K562 (cell line): Measurements from ENCODE around the gene TSPAN18. TPM values are rescaled to one million over a fixed set of nuclear protein-coding genes. Genes with fewer than 3 reads are reported as not detected.
A peak's percentile ranks its signal among the peaks of the same experiment; 100 is the strongest.

ENCODE experiments used
- ELF4 ChIP-seq: fragments of 450-650 bp; formaldehyde crosslinking; IDR thresholded peaks from 2 replicates; pipeline ENCODE4 v1.4.0; 2022; ENCODE audit warnings: missing genetic modification characterization
- ILF3 ChIP-seq: fragments of 450-650 bp; IDR thresholded peaks from 2 replicates; pipeline ENCODE4 v1.6.1; 2018; ENCODE audit warnings: antibody characterized with exemption, mild to moderate bottlenecking, moderate library complexity, borderline replicate concordance
- ILK ChIP-seq: fragments of 450-650 bp; IDR thresholded peaks from 2 replicates; pipeline ENCODE4 v1.6.1; 2016; ENCODE audit warnings: missing genetic modification characterization, low read depth, mild to moderate bottlenecking, missing compliant biosample characterization, moderate library complexity, borderline replicate concordance
- MLX ChIP-seq, 2 experiments: fragments of 450-650 bp in 1 of 2; sonication (generic) in 1 of 2; formaldehyde crosslinking; conservative IDR thresholded peaks; 2 replicates each; pipeline versions ENCODE4 v1.4.0 to v1.8.1; 2020 to 2022; ENCODE audit warnings: mild to moderate bottlenecking in 1 of 2, missing genetic modification reagents in 1 of 2
- NCOA1 ChIP-seq: fragments of 450-650 bp; IDR thresholded peaks from 2 replicates; pipeline ENCODE4 v1.6.1; 2016; ENCODE audit warnings: low read depth
- PHB2 ChIP-seq: fragments of 450-650 bp; IDR thresholded peaks from 2 replicates; pipeline ENCODE4 v1.6.1; 2017; ENCODE audit warnings: low read depth
- PHF21A ChIP-seq: fragments of 450-650 bp; IDR thresholded peaks from 2 replicates; pipeline ENCODE4 v1.6.1; 2017; ENCODE audit warnings: low read depth, borderline replicate concordance
- POLR2G ChIP-seq: fragments of 200-400 bp; formaldehyde crosslinking; IDR thresholded peaks from 2 replicates; pipeline ENCODE4 v1.6.1; 2017; ENCODE audit warnings: low read depth, mild to moderate bottlenecking, antibody characterized with exemption, low read length, moderate library complexity
- RBBP5 ChIP-seq: fragments of 200-600 bp; sonication (generic); IDR thresholded peaks from 2 replicates; pipeline ENCODE4 v1.6.1; 2012; ENCODE audit warnings: borderline replicate concordance, mild to moderate bottlenecking, low read length, control low read depth, inconsistent platforms; ENCODE audit not compliant: insufficient read depth, poor library complexity, severe bottlenecking
- XRCC3 ChIP-seq: fragments of 450-650 bp; IDR thresholded peaks from 2 replicates; pipeline ENCODE4 v1.6.1; 2017; ENCODE audit warnings: mild to moderate bottlenecking, moderate library complexity
- ZBTB43 ChIP-seq: sonication (generic); formaldehyde crosslinking; IDR thresholded peaks from 2 replicates; pipeline ENCODE4 v1.8.0; 2023; ENCODE audit warnings: mild to moderate bottlenecking, missing genetic modification reagents
- ZBTB8A ChIP-seq: fragments of 450-650 bp; IDR thresholded peaks from 2 replicates; pipeline ENCODE4 v1.6.1; 2018; ENCODE audit warnings: mild to moderate bottlenecking, moderate library complexity; ENCODE audit not compliant: partially characterized antibody
- ZC3H4 ChIP-seq: sonication (generic); formaldehyde crosslinking; IDR thresholded peaks from 2 replicates; pipeline ENCODE4 v1.9.0; 2021; ENCODE audit warnings: missing genetic modification reagents, borderline replicate concordance
- ZNF586 ChIP-seq: fragments of 450-650 bp; formaldehyde crosslinking; conservative IDR thresholded peaks from 2 replicates; pipeline ENCODE4 v1.4.0; 2020; ENCODE audit warnings: mild to moderate bottlenecking, moderate library complexity
- ZNF778 ChIP-seq: fragments of 450-650 bp; formaldehyde crosslinking; IDR thresholded peaks from 2 replicates; pipeline ENCODE4 v1.4.0; 2020; ENCODE audit warnings: mild to moderate bottlenecking, moderate library complexity
- polyA plus RNA-seq, 8 experiments: library from polyadenylated mRNA; depleted of rRNA in 4 of 8; stranded (reverse) in 5 of 8; unstranded in 3 of 8; fragments of >200 nt; fragmentation: Nextera tagmentation in 2 of 8; fragmentation: Illumina TruSeq in 1 of 8; extraction: Ambion mirVana in 2 of 8; extraction: Trizol in 1 of 8; gene quantifications; 2 replicates each; pipeline versions ENCODE4 v1.2.1 to v1.2.3, GENCODE V29; 2011 to 2014; ENCODE audit warnings: inconsistent platforms in 1 of 8, missing spikeins in 1 of 8
- total RNA-seq, 7 experiments: library from RNA; depleted of rRNA in 6 of 7; stranded (reverse); fragments of >200 nt in 6 of 7; fragmentation: Illumina TruSeq in 2 of 7; extraction: Trizol in 2 of 7; gene quantifications; 2 replicates each; pipeline versions ENCODE4 v1.2.1 to v1.2.3, GENCODE V29; 2011 to 2021; ENCODE audit warnings: low replicate concordance in 1 of 7
- TF ChIP-seq, protein P1 (sequence below): IDR thresholded peaks from 2 replicates; pipeline ENCODE4 v1.6.1; 2011; ENCODE audit warnings: borderline replicate concordance, low read depth, mild to moderate bottlenecking, moderate library complexity, low read length; ENCODE audit not compliant: insufficient read depth, poor library complexity, severe bottlenecking
- TF ChIP-seq, protein P2 (sequence below): fragments of 450-650 bp; formaldehyde crosslinking; IDR thresholded peaks from 2 replicates; pipeline ENCODE4 v1.4.0; 2020; ENCODE audit warnings: mild to moderate bottlenecking
- TF ChIP-seq, protein P3 (sequence below), 2 experiments: IDR thresholded peaks in 1 of 2; conservative IDR thresholded peaks in 1 of 2; 2 replicates each; pipeline ENCODE4 v1.6.1; 2016; ENCODE audit warnings: low read depth in 2 of 2, mild to moderate bottlenecking in 1 of 2, missing compliant biosample characterization in 1 of 2, missing genetic modification characterization in 1 of 2, moderate library complexity in 1 of 2

TSPAN18 gene
- total and polyA plus RNA-seq, 9 of the 15 experiments (the other 6 are each of a cell fraction or from before 2014, with no cell fraction given), result 0.17 to 0.35 (median 0.22) TPM; not detected in 4

- TF ChIP-seq ELF4 (CRISPR knock-in tag) (no peak), ILK (tag) (no peak), PHB2 (no peak), POLR2G (no peak), PHF21A (no peak), ZNF586 (no peak), ILF3 (no peak), XRCC3 (no peak), ZBTB43 (CRISPR knock-in tag) (no peak), MLX (CRISPR knock-in tag; conservative IDR thresholded peaks at IDR 0.05) (no peak), ZC3H4 (CRISPR knock-in tag) (no peak), RBBP5 (no peak), NCOA1 (no peak), ZBTB8A (no peak), ZNF778 (CRISPR knock-in tag) (no peak)
- TF ChIP-seq, protein P1, sequence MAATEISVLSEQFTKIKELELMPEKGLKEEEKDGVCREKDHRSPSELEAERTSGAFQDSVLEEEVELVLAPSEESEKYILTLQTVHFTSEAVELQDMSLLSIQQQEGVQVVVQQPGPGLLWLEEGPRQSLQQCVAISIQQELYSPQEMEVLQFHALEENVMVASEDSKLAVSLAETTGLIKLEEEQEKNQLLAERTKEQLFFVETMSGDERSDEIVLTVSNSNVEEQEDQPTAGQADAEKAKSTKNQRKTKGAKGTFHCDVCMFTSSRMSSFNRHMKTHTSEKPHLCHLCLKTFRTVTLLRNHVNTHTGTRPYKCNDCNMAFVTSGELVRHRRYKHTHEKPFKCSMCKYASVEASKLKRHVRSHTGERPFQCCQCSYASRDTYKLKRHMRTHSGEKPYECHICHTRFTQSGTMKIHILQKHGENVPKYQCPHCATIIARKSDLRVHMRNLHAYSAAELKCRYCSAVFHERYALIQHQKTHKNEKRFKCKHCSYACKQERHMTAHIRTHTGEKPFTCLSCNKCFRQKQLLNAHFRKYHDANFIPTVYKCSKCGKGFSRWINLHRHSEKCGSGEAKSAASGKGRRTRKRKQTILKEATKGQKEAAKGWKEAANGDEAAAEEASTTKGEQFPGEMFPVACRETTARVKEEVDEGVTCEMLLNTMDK, result peak; percentile 83
- TF ChIP-seq, protein P2, sequence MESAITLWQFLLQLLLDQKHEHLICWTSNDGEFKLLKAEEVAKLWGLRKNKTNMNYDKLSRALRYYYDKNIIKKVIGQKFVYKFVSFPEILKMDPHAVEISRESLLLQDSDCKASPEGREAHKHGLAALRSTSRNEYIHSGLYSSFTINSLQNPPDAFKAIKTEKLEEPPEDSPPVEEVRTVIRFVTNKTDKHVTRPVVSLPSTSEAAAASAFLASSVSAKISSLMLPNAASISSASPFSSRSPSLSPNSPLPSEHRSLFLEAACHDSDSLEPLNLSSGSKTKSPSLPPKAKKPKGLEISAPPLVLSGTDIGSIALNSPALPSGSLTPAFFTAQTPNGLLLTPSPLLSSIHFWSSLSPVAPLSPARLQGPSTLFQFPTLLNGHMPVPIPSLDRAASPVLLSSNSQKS, result no peak
- TF ChIP-seq, protein P3, sequence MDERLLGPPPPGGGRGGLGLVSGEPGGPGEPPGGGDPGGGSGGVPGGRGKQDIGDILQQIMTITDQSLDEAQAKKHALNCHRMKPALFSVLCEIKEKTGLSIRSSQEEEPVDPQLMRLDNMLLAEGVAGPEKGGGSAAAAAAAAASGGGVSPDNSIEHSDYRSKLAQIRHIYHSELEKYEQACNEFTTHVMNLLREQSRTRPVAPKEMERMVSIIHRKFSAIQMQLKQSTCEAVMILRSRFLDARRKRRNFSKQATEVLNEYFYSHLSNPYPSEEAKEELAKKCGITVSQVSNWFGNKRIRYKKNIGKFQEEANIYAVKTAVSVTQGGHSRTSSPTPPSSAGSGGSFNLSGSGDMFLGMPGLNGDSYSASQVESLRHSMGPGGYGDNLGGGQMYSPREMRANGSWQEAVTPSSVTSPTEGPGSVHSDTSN (CRISPR knock-in tag; IDR thresholded peaks at IDR 0.05; ENCODE audit: low read depth), result no peak
- TF ChIP-seq, protein P3 (tag; conservative IDR thresholded peaks at IDR 0.05; ENCODE audit: low read depth), result no peak
These were observed 224.1 kb downstream of the TSPAN18 start, which contains the start of gene TP53I11 (continued) for GRCh38 chr11:44950625-44951476.
